GM10266 (cell line): ENCODE measurements around the gene ZNF135.

ENCODE experiments used
- DNase-seq: peaks from one replicate; pipeline ENCODE4 v3.0.0; 2012; ENCODE audit errors: extremely low spot score
- TF ChIP-seq, protein P1 (sequence below): IDR thresholded peaks from 2 replicates; pipeline ENCODE4 v1.5.1; 2012; ENCODE audit warnings: mild to moderate bottlenecking, low read depth; ENCODE audit not compliant: control insufficient read depth, insufficient read depth; ENCODE audit errors: missing control alignments

Gene ZNF135

DNA sequence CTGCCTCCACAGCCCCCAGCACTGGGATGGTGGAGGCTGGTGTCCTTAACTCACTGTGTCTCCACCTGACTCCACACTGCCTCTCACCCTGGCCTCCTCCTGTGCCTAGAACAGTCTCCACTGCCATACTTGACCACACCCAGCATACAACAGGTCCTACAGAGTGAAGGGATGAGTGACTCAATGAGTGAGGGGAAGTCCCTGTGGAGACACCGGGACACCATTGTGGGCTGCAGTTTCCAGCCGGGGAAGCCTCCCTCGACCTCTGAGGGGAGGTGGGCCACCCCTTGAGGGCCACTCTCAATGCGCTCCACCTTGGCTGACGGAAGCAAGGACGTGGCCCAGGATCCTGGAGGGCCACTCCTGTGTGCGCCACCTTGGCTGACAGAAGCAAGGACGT, 2.8 kb upstream of the ZNF135 start:
- TF ChIP-seq, protein P1, sequence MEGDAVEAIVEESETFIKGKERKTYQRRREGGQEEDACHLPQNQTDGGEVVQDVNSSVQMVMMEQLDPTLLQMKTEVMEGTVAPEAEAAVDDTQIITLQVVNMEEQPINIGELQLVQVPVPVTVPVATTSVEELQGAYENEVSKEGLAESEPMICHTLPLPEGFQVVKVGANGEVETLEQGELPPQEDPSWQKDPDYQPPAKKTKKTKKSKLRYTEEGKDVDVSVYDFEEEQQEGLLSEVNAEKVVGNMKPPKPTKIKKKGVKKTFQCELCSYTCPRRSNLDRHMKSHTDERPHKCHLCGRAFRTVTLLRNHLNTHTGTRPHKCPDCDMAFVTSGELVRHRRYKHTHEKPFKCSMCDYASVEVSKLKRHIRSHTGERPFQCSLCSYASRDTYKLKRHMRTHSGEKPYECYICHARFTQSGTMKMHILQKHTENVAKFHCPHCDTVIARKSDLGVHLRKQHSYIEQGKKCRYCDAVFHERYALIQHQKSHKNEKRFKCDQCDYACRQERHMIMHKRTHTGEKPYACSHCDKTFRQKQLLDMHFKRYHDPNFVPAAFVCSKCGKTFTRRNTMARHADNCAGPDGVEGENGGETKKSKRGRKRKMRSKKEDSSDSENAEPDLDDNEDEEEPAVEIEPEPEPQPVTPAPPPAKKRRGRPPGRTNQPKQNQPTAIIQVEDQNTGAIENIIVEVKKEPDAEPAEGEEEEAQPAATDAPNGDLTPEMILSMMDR: no peak
- DNase-seq: peak; percentile 23

DNA sequence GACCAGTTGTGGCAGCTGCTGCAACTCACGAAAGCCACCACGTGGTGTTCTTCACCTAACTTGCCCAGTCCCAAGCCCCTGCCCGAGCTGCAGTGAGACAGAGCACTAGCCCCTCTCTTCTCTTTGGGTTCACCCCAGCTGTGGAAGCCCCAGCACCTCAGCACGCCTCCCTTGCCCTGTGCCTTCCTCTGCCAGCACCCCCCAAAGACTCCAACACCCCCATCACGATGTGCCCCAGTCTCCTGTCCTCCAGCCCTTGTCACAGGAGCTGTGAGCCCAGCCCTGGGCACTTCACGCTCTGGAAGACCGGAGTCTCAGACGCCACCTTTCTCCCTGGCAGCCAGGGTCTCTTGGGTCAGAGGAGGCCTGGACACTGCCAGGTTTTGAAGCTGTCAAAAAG, 2.2 kb upstream of the ZNF135 start:
- TF ChIP-seq, protein P1: no peak
- DNase-seq: peak; percentile 10

DNA sequence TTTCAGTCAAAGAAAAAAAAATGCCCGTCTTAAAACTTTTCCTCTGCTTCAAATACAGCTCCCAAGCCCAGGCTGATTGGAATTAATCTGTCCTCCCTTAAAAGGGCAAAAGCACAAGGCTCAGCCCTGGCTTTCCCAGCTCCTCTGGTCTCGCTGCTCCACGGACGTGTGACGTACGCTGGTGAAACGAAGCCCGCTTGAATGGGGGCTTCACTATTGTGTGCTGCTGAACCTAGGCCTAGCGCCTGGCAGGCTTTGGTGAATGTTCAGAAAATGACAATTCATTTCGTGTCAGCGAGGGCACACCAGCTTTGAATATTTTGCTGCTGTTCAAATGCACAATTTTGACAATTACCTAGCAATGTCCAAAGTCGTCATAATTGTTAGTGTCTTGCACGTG, 615 bp upstream of the ZNF135 start:
- TF ChIP-seq, protein P1: no peak
- DNase-seq: no peak

- TF ChIP-seq, protein P1: no peak
- DNase-seq: no peak
Measured at GRCh38 chr19:58059671-58060078, 593 bp downstream of the ZNF135 start.

GRCh38 chr19:58060231-58060630, 1.1 kb downstream of the ZNF135 start:
- TF ChIP-seq, protein P1: no peak
- DNase-seq: no peak

DNA sequence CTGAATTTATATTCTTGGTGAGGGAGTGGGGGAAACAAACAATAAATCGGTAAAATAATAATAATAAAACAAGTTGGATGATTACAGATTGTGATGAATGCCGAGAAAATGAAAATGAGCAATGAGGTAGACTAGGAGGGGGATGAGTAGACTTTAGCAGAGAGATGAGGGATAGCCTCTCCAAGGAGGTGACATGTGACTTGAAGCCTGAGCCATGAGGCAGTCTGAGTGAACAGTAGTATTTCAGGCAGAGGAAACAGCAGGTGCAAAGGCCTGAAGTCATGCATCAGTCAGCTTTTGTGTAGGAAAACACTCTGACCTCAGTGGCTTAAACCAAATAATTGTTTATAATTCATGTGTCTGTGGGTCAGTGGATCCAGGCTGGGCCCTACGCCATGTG, 4.6 kb downstream of the ZNF135 start:
- TF ChIP-seq, protein P1: no peak

DNA sequence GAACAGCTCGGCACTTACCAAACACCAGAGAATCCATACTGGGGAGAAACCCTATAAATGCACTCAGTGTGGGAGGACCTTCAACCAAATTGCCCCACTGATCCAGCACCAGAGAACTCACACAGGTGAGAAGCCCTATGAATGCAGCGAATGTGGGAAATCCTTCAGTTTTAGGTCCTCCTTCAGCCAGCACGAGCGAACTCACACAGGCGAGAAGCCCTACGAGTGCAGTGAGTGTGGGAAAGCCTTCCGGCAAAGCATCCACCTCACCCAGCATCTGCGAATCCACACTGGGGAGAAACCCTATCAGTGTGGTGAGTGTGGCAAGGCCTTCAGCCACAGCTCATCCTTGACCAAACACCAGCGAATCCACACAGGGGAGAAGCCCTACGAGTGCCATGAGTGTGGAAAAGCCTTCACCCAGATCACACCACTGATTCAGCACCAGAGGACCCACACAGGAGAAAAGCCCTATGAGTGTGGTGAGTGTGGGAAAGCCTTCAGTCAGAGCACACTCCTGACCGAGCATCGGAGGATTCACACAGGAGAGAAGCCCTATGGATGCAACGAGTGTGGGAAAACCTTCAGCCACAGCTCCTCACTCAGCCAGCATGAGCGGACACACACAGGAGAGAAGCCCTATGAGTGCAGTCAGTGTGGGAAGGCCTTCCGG, 8.3 kb downstream of the ZNF135 start:
- DNase-seq: no peak
- TF ChIP-seq, protein P1: no peak

More for the DNA sequence above, 4.6 kb downstream of the ZNF135 start:
- DNase-seq: no peak
